Activated CD8-positive, alpha-beta T cell treated with anti-CD3 and anti-CD28 coated beads for 36 hours (primary cell): Measurements from ENCODE around the gene DAAM2. TPM values are rescaled to one million over a fixed set of nuclear protein-coding genes. Genes with fewer than 3 reads are reported as not detected.

ENCODE experiments used
- ATAC-seq: fragments of 200-7000 bp; cut with Tn5 transposase; one replicate; pipeline ENCODE4 v1.10.0; 2021; ENCODE audit warnings: mild to moderate bottlenecking, moderate library complexity
- CTCF ChIA-PET: fragments of 350-600 bp; sonication (Branson Sonifier 250); formaldehyde crosslinking; loops from one replicate; lab custom pipeline; 2021; ENCODE audit warnings: antibody characterized with exemption; lab: Charles Lee
- POLR2A ChIA-PET: fragments of 350-600 bp; sonication (Branson Sonifier 250); formaldehyde crosslinking; loops from one replicate; lab custom pipeline; 2021; ENCODE audit warnings: antibody characterized with exemption; lab: Charles Lee
- DNase-seq: peaks from one replicate; pipeline ENCODE4 v3.0.0-alpha.2; 2020
- H3K27ac Mint-ChIP-seq: one replicate; pipeline ENCODE4 v1.8.0; 2021; ENCODE audit warnings: mild to moderate bottlenecking, mixed read lengths
- H3K27me3 Mint-ChIP-seq: one replicate; pipeline ENCODE4 v1.8.0; 2021; ENCODE audit warnings: mixed read lengths
- H3K36me3 Mint-ChIP-seq: one replicate; pipeline ENCODE4 v1.8.0; 2021; ENCODE audit warnings: low read depth, mixed read lengths
- H3K4me1 Mint-ChIP-seq: one replicate; pipeline ENCODE4 v1.8.0; 2021; ENCODE audit warnings: low read depth, mixed read lengths
- H3K4me3 Mint-ChIP-seq: one replicate; pipeline ENCODE4 v1.8.0; 2021; ENCODE audit warnings: mild to moderate bottlenecking, moderate library complexity, mixed read lengths
- H3K9me3 Mint-ChIP-seq: one replicate; pipeline ENCODE4 v1.8.0; 2021; ENCODE audit warnings: mixed read lengths
- CTCF ChIP-seq: fragments of 200-600 bp; IDR thresholded peaks from one replicate; pipeline ENCODE4 v1.8.0; 2022; ENCODE audit warnings: antibody characterized with exemption, mild to moderate bottlenecking
- intact Hi-C: fragments of 100-400 bp; cut with micrococcal nuclease; formaldehyde crosslinking; loops from one replicate; pipeline ENCODE4 v1.10.0; 2022
- total RNA-seq, 2 experiments: library from RNA; stranded (reverse); gene quantifications; one replicate each; pipeline ENCODE4 v1.2.3, GENCODE V29; 2021

DAAM2 gene
- not detected for total RNA-seq

DNA sequence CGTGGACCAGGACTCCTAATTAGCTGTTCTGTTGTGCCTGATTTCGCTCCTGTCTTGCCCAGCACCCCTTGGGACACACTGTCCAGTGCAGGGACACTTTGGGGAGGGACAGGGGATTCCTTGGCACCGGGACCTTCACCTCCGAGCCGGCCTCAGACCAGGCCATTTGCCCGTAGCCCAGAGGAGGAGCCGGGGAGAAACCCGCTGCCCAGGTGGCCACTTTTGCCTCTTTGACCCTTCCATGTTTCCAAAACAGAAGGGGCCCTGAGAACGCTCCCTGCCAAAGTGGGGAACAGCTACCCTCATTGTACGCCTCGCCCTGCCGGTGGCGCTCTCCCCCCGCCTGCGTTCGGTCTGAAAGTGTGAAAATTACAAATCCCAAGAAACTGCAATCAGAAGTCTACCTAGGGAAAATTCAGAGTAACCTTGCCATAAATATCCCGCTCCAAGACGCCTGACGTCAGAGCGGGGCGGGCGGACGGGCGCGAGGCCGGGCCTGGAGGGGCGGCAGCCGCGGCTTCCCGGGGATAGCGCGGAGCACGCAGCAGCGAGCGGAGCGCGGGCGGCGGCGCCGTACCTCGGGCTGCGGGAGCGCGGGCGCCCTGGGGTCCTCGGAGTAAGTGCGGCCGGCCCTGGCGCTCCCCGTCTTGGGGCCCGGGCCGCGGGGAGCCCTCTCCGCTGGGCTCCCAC lies at the start of gene DAAM2:
Gene DAAM2 (plus strand): TSS at position 527 of the 690 bp plus-strand sequence. CDS start 63,927 bp downstream, outside the sequence.
- H3K27ac Mint-ChIP-seq = no peak within 1 kb of the TSS

DNA sequence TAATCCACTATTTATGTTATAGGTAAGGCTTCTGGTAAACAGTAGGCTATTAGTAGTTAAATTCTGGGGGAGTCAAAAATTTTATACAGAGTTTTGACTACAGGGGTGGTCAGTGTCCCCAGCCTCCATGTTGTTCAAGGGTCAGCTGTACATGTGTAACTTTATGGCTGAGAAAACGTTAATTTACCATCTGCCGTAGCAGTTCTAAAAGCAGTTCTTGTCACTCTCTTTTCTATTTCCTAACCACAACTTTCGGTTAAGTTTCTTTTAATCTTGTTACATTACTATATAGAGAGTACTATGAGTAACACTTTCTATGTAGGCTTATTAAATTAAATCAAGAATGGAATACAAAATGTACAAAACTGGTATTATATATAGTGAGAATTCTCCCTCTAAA lies 45.4 kb upstream of the DAAM2 start:
- ChIA-PET CTCF (no interaction called here), POLR2A (no interaction called here)
- Mint-ChIP-seq H3K27me3 (peaks cover 10% of the 10 kb centered on the region), H3K27ac (no peak overlapping the region), H3K9me3 (no peaks in the 10 kb centered on the region), H3K4me1 (no peaks in the 10 kb centered on the region), H3K36me3 (no peaks in the 10 kb centered on the region), H3K4me3 (no peak overlapping the region)
- intact Hi-C loops = no loop called here
- TF ChIP-seq CTCF = no peak
- no peak for ATAC-seq
- DNase-seq = no peak

More for the DNA sequence above, at the start of gene DAAM2:
- DNase-seq (no peak), ATAC-seq (no peak)
- POLR2A ChIA-PET = no interaction called here
- TF ChIP-seq CTCF = no peak
- H3K27me3 Mint-ChIP-seq = peaks cover 37% of the 10 kb centered on the region
- CTCF ChIA-PET = no interaction called here
- H3K4me1 Mint-ChIP-seq = no peaks in the 10 kb centered on the region
- H3K36me3 Mint-ChIP-seq = no peaks in the 10 kb centered on the region
- no peak within 1 kb of the TSS for H3K4me3 Mint-ChIP-seq
- no peaks in the 10 kb centered on the region for H3K9me3 Mint-ChIP-seq
- intact Hi-C loops = no loop called here

DNA sequence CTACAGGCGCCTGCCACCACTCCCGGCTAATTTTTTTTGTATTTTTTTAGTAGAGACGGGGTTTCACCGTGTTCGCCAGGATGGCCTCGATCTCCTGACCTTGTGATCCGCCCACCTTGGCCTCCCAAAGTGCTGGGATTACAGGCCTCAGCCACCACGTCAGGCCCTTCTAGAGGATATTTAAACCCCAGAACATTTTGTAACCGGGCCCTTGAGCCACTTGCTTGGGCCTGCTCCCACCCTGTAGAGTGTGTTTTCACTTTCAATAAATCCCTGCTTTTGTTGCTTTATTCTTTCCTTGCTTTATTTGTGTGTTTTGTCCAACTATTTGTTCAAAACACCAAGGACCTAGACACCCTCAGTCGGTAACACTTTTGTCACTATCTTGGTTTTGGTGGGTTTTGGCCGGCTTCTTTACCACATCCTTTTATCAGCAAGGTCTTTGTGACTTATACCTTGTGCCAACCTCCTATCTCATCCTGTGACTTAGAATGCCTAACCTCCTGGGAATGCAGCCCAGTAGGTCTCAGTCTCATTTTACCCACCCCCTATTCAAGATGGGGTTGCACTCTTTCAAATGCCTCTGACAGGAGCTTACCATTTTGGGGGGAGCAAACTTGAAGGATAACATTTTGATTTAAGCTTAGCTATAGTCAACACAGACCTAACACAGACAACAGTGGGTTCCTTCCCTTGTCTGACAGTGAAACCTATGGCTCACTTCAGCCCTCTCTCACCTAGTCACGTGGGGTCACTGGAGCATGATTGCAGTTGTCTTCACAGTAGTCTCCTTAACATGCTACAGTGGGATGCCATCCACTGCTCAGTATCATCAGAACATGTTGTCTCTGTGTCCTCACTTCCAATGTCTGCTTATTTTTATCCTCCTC lies 39.1 kb upstream of the DAAM2 start:
- no peak for DNase-seq
- no peak overlapping the region for H3K27ac Mint-ChIP-seq
- CTCF ChIA-PET = no interaction called here
- H3K36me3 Mint-ChIP-seq = no peaks in the 10 kb centered on the region
- H3K27me3 Mint-ChIP-seq = peaks cover 10% of the 10 kb centered on the region
- no peak for ATAC-seq
- intact Hi-C loops = no loop called here
- POLR2A ChIA-PET = interaction anchor here (0.6 kb wide), 2 partner anchors 22 to 23 kb away, joined by 3 read pairs; no protein-coding TSS in a partner anchor
- TF ChIP-seq CTCF = no peak
- no peak overlapping the region for H3K4me3 Mint-ChIP-seq
- H3K4me1 Mint-ChIP-seq = no peaks in the 10 kb centered on the region
- no peaks in the 10 kb centered on the region for H3K9me3 Mint-ChIP-seq

GRCh38 chr6:39753725-39754045 lies 38.5 kb upstream of the DAAM2 start:
- H3K4me3 Mint-ChIP-seq = no peak overlapping the region
- no peaks in the 10 kb centered on the region for H3K4me1 Mint-ChIP-seq
- H3K27me3 Mint-ChIP-seq = peaks cover 10% of the 10 kb centered on the region
- no peak for TF ChIP-seq CTCF
- no peaks in the 10 kb centered on the region for H3K9me3 Mint-ChIP-seq
- ChIA-PET POLR2A (interaction anchor here (0.6 kb wide), 2 partner anchors 21 to 23 kb away, joined by 3 read pairs; no protein-coding TSS in a partner anchor), CTCF (no interaction called here)
- ATAC-seq = no peak
- no peak overlapping the region for H3K27ac Mint-ChIP-seq
- no peak for DNase-seq
- intact Hi-C loops = no loop called here
- H3K36me3 Mint-ChIP-seq = no peaks in the 10 kb centered on the region
